Measurements from ENCODE around the gene APOA5.

DNA sequence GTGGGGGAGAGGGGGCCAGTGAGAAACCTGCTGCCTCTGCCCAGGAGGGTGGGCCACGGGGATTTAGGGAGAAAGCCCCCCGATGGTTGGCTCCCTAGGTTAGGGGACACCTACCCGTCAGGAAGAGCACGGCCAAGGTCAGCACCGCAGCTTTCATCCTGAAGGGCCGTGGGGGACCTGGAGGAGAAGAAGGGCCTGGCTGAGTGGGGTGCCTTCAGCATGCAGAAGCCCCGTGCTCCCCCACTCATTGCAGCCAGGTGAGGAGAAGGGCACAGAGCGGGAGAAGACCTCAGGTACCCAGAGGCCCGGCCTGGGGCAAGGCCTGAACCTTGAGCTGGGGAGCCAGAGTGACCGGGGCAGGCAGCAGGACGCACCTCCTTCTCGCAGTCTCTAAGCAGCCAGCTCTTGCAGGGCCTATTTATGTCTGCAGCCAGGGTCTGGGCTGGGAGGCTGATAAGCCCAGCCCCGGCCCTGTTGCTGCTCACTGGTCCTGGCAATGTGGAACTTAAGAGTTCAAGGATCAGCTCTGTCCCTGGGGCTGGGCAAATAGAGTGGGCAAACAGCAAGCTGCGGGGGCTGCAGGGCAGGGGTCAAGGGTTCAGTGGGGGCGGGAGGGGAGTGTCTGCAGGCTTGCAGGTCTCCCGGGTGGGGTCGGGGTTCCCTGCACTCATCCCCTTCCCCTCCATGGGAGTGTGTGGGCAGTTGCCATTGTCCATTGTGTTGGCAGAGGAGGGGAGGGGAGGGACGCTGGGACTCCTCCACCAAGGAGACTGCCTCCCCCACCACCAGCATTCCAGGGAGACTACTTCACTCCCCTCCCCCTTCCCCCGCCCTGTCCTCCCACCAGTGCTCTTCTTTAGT is 45.8 kb upstream of the APOA5 start, which contains the start of gene APOA1:
- no peak for TF ChIP-seq EZH2 (IDR thresholded peaks at IDR 0.05; ENCODE audit: insufficient read depth, poor library complexity, severe bottlenecking)
- TF ChIP-seq EZH2phosphoT487 (IDR thresholded peaks at IDR 0.05; ENCODE audit: insufficient read depth, low read depth), result no peak

Data from GM23248 (cell line).